H1 (cell line): ENCODE data around the gene DCP2. TPM values are rescaled to one million over a fixed set of nuclear protein-coding genes. Genes with fewer than 3 reads are reported as not detected.
A peak's percentile ranks its signal among the peaks of the same experiment; 100 is the strongest.

Experiments used
- CTCF ChIA-PET: fragments of 300-600 bp; sonication (Branson Sonifier 250); formaldehyde crosslinking; loops from one replicate; lab custom pipeline; 2021; ENCODE audit not compliant: partially characterized antibody; lab: Charles Lee
- POLR2A ChIA-PET: fragments of 300-600 bp; sonication (Branson Sonifier 250); formaldehyde crosslinking; loops from one replicate; lab custom pipeline; 2021; ENCODE audit warnings: inconsistent platforms; ENCODE audit not compliant: partially characterized antibody; lab: Charles Lee
- DNase-seq, 2 experiments: peaks; one replicate each; pipeline versions ENCODE4 v3.0.0 to v3.0.0-alpha.2; 2010 to 2022; ENCODE audit warnings: low spot score in 2 of 2, low read depth in 1 of 2, mixed read lengths in 1 of 2
- FAIRE-seq: peaks from 2 replicates; lab custom pipeline; 2011; peaks lifted over from hg19 to GRCh38; lab: Jason Lieb, UNC
- H2AFZ ChIP-seq: 2 replicates; pipeline ENCODE4 v1.8.1; 2012; ENCODE audit warnings: low read length, inconsistent platforms
- H2AK5ac ChIP-seq: 2 replicates; pipeline ENCODE4 v1.6.1; 2013; ENCODE audit warnings: low read depth, low read length
- H2BK120ac ChIP-seq: replicated peaks from 2 replicates; pipeline ENCODE3; 2013; ENCODE audit warnings: low read depth, low read length, inconsistent platforms
- H2BK12ac ChIP-seq: 2 replicates; pipeline ENCODE4 v1.6.1; 2013; ENCODE audit warnings: low read depth, low read length
- H2BK15ac ChIP-seq: 2 replicates; pipeline ENCODE4 v1.6.1; 2013; ENCODE audit warnings: low read length
- H2BK20ac ChIP-seq: 2 replicates; pipeline ENCODE4 v1.6.1; 2013; ENCODE audit warnings: low read length
- H2BK5ac ChIP-seq: 2 replicates; pipeline ENCODE4 v1.6.1; 2013; ENCODE audit warnings: low read depth, low read length
- H3K14ac ChIP-seq: 2 replicates; pipeline ENCODE4 v1.6.1; 2013; ENCODE audit warnings: inconsistent platforms; ENCODE audit not compliant: insufficient read length
- H3K18ac ChIP-seq: 2 replicates; pipeline ENCODE4 v1.6.1; 2013; ENCODE audit warnings: low read length; ENCODE audit errors: extremely low read depth
- H3K23ac ChIP-seq: 2 replicates; pipeline ENCODE4 v1.6.1; 2013; ENCODE audit warnings: inconsistent platforms; ENCODE audit not compliant: insufficient read length
- H3K23me2 ChIP-seq: 2 replicates; pipeline ENCODE4 v1.6.1; 2013; ENCODE audit warnings: low read depth, low read length
- H3K27ac ChIP-seq: 2 replicates; pipeline ENCODE4 v1.6.1; 2011; ENCODE audit warnings: low read depth, low read length, inconsistent platforms
- H3K27me3 ChIP-seq, 4 experiments: replicated peaks in 1 of 4; 1 replicate in 1 of 4; 2 replicates in 3 of 4; pipeline versions ENCODE4 v1.6.1 to v1.8.1; 2011 to 2013; ENCODE audit warnings: low read length in 3 of 4, mild to moderate bottlenecking in 3 of 4, inconsistent platforms in 2 of 4, mixed read lengths in 2 of 4, moderate library complexity in 1 of 4; ENCODE audit not compliant: control insufficient read depth in 3 of 4, insufficient read depth in 3 of 4; ENCODE audit errors: extremely low read depth in 1 of 4
- H3K36me3 ChIP-seq, 4 experiments: 2 replicates each; pipeline versions ENCODE4 v1.6.1 to v1.8.1; 2011 to 2013; ENCODE audit warnings: mild to moderate bottlenecking in 4 of 4, low read length in 3 of 4, moderate library complexity in 2 of 4, control low read depth in 1 of 4, inconsistent platforms in 1 of 4; ENCODE audit not compliant: insufficient read depth in 4 of 4, control insufficient read depth in 2 of 4
- H3K4ac ChIP-seq: replicated peaks from 2 replicates; pipeline ENCODE3; 2013; ENCODE audit warnings: low read length, low read depth, mixed read lengths, inconsistent platforms; ENCODE audit not compliant: insufficient read length
- H3K4me1 ChIP-seq, 4 experiments: replicated peaks in 1 of 4; 1 replicate in 1 of 4; 2 replicates in 3 of 4; pipeline versions ENCODE4 v1.6.1 to v1.8.1; 2011 to 2013; ENCODE audit warnings: low read length in 3 of 4, inconsistent platforms in 2 of 4, mixed read lengths in 1 of 4; ENCODE audit not compliant: insufficient read depth in 4 of 4, control insufficient read depth in 3 of 4
- H3K4me2 ChIP-seq, 2 experiments: 2 replicates each; pipeline versions ENCODE4 v1.6.1 to v1.8.1; 2011 to 2013; ENCODE audit warnings: low read depth in 2 of 2, low read length in 2 of 2, control low read depth in 1 of 2, inconsistent platforms in 1 of 2, mild to moderate bottlenecking in 1 of 2; ENCODE audit not compliant: insufficient read depth in 1 of 2
- H3K4me3 ChIP-seq, 4 experiments: fragments of 200-600, 300-600 bp in 1 of 4; sonication (generic), shearing (Covaris generic), sonication (Bioruptor Twin) in 1 of 4; 2 replicates each; pipeline versions ENCODE4 v1.5.1 to v1.8.1; 2011 to 2016; ENCODE audit warnings: low read length in 4 of 4, low read depth in 3 of 4, control low read depth in 2 of 4, inconsistent platforms in 2 of 4, mild to moderate bottlenecking in 2 of 4, mixed read lengths in 1 of 4, moderate library complexity in 1 of 4; ENCODE audit not compliant: insufficient read depth in 2 of 4; ENCODE audit errors: extremely low read depth in 1 of 4
- H3K56ac ChIP-seq: replicated peaks from 2 replicates; pipeline ENCODE3; 2013; ENCODE audit warnings: low read depth, mild to moderate bottlenecking, mixed read lengths, low read length, inconsistent platforms; ENCODE audit not compliant: insufficient read length
- H3K79me1 ChIP-seq: 2 replicates; pipeline ENCODE4 v1.6.1; 2013; ENCODE audit warnings: low read depth, low read length, control low read depth
- H3K79me2 ChIP-seq, 2 experiments: 2 replicates each; pipeline versions ENCODE4 v1.6.1 to v1.8.1; 2012 to 2013; ENCODE audit warnings: low read length in 2 of 2, mild to moderate bottlenecking in 2 of 2, inconsistent platforms in 1 of 2; ENCODE audit not compliant: insufficient read depth in 2 of 2, control insufficient read depth in 1 of 2
- H3K9ac ChIP-seq, 4 experiments: replicated peaks in 1 of 4; 1 replicate in 1 of 4; 2 replicates in 3 of 4; pipeline versions ENCODE4 v1.6.1 to v1.8.1; 2011 to 2013; ENCODE audit warnings: low read depth in 3 of 4, low read length in 3 of 4, control low read depth in 2 of 4, mild to moderate bottlenecking in 2 of 4, moderate library complexity in 2 of 4, inconsistent platforms in 1 of 4; ENCODE audit errors: extremely low read depth in 1 of 4
- H3K9me3 ChIP-seq, 2 experiments: 2 replicates each; pipeline versions ENCODE4 v1.6.1 to v1.8.1; 2012 to 2013; ENCODE audit warnings: mild to moderate bottlenecking in 2 of 2, moderate library complexity in 2 of 2, control low read depth in 1 of 2, inconsistent platforms in 1 of 2, low read depth in 1 of 2, low read length in 1 of 2, mixed read lengths in 1 of 2; ENCODE audit not compliant: insufficient read depth in 2 of 2
- H4K20me1 ChIP-seq, 2 experiments: replicated peaks in 1 of 2; 2 replicates each; pipeline versions ENCODE3 to v1.8.1; 2011 to 2013; ENCODE audit warnings: inconsistent platforms in 2 of 2, low read length in 2 of 2, mild to moderate bottlenecking in 1 of 2; ENCODE audit not compliant: insufficient read depth in 2 of 2, control insufficient read depth in 1 of 2
- H4K5ac ChIP-seq: 2 replicates; pipeline ENCODE4 v1.6.1; 2013; ENCODE audit warnings: low read length, low read depth, mixed read lengths, inconsistent platforms; ENCODE audit not compliant: insufficient read length
- H4K8ac ChIP-seq: 2 replicates; pipeline ENCODE4 v1.8.0; 2013; ENCODE audit warnings: mild to moderate bottlenecking, moderate library complexity, low read length, inconsistent platforms; ENCODE audit not compliant: insufficient read depth; ENCODE audit errors: extremely low read depth
- H4K91ac ChIP-seq: replicated peaks from 2 replicates; pipeline ENCODE3; 2013; ENCODE audit warnings: low read length, mixed read lengths, inconsistent platforms; ENCODE audit not compliant: insufficient read length
- BCL11A ChIP-seq, 2 experiments: IDR thresholded peaks; one replicate each; pipeline ENCODE4 v1.6.1; 2011; ENCODE audit warnings: low read depth in 2 of 2, low read length in 2 of 2, mild to moderate bottlenecking in 2 of 2
- CTBP2 ChIP-seq: IDR thresholded peaks from 2 replicates; pipeline ENCODE4 v1.7.0; 2011; ENCODE audit warnings: borderline replicate concordance, mild to moderate bottlenecking, moderate library complexity, mixed read lengths, low read length; ENCODE audit not compliant: insufficient read depth, insufficient read length
- EP300 ChIP-seq, 2 experiments: IDR thresholded peaks; 1 replicate in 1 of 2; 2 replicates in 1 of 2; pipeline ENCODE4 v1.6.1; 2011 to 2012; ENCODE audit warnings: low read depth in 2 of 2, low read length in 2 of 2, mild to moderate bottlenecking in 2 of 2, borderline replicate concordance in 1 of 2, inconsistent platforms in 1 of 2, moderate library complexity in 1 of 2
- EZH2 ChIP-seq: fragments of 200-600 bp; sonication (generic); IDR thresholded peaks from 2 replicates; pipeline ENCODE4 v1.7.1; 2012; ENCODE audit warnings: low read depth, mild to moderate bottlenecking, moderate library complexity, low read length, inconsistent platforms; ENCODE audit not compliant: severe bottlenecking
- GABPA ChIP-seq: IDR thresholded peaks from 2 replicates; pipeline ENCODE4 v1.6.1; 2011; ENCODE audit warnings: mild to moderate bottlenecking, low read length, moderate library complexity, borderline replicate concordance; ENCODE audit not compliant: insufficient read depth
- KDM5A ChIP-seq: fragments of 200-600 bp; IDR thresholded peaks from 2 replicates; pipeline ENCODE4 v1.7.1; 2012; ENCODE audit warnings: mild to moderate bottlenecking, low read length, inconsistent platforms, mixed read lengths
- POLR2AphosphoS5 ChIP-seq: IDR thresholded peaks from 2 replicates; pipeline ENCODE4 v1.6.1; 2011; ENCODE audit warnings: low read depth, low read length
- RFX5 ChIP-seq: IDR thresholded peaks from 2 replicates; pipeline ENCODE4 v1.6.1; 2011; ENCODE audit warnings: low read depth, low read length, improper control_type of control experiment, borderline replicate concordance
- RNF2 ChIP-seq: fragments of 200-900, 300-1000 bp; sonication (generic); IDR thresholded peaks from 2 replicates; pipeline ENCODE4 v1.7.1; 2016; ENCODE audit warnings: borderline replicate concordance, low read depth, mild to moderate bottlenecking, antibody characterized with exemption, low read length; ENCODE audit not compliant: poor library complexity, severe bottlenecking; ENCODE audit errors: missing control alignments
- SIN3A ChIP-seq, 2 experiments: IDR thresholded peaks in 1 of 2; conservative IDR thresholded peaks in 1 of 2; 2 replicates each; pipeline ENCODE4 v1.6.1; 2011 to 2012; ENCODE audit warnings: low read length in 2 of 2, improper control_type of control experiment in 1 of 2, low read depth in 1 of 2, mild to moderate bottlenecking in 1 of 2
- WGBS, 2 experiments: shearing (Covaris generic) in 1 of 2; methylation state at CpG; one replicate each; pipeline versions ENCODE4 v1.1.6 to v1.1.7; 2013 to 2015; ENCODE audit warnings: low lambda C conversion rate in 2 of 2, mixed read lengths in 2 of 2, inconsistent platforms in 1 of 2, low coverage in 1 of 2, missing lambda C conversion rate in 1 of 2; ENCODE audit not compliant: insufficient replicate concordance in 2 of 2, insufficient coverage in 1 of 2, insufficient read length in 1 of 2; ENCODE audit errors: extremely low coverage in 1 of 2, missing lambda C conversion rate in 1 of 2; 5-methylcytosine and 5-hydroxymethylcytosine counted together
- polyA plus RNA-seq, 7 experiments: library from polyadenylated mRNA; depleted of rRNA in 3 of 7; stranded (reverse) in 5 of 7; unstranded in 2 of 7; fragments of >200 nt in 5 of 7; fragments of 200-250 nt in 2 of 7; gene quantifications; 1 replicate in 5 of 7; 2 replicates in 1 of 7; 4 replicates in 1 of 7; pipeline versions ENCODE4 v1.2.1 to v1.2.3, GENCODE V29; 2011 to 2013; ENCODE audit warnings: missing spikeins in 2 of 7, mixed read lengths in 2 of 7
- total RNA-seq: library from RNA; stranded (reverse); fragmentation: NEBNext Ultra II Directional; extraction: Animal tissue kit (Norgen Biotek cat#: 25700); gene quantifications from 2 replicates; pipeline ENCODE4 v1.2.1, GENCODE V29; 2021
- TF ChIP-seq, protein P1 (sequence below): IDR thresholded peaks from 2 replicates; pipeline ENCODE4 v1.6.1; 2011; ENCODE audit warnings: low read length, improper control_type of control experiment

The DCP2 gene
- total and polyA plus RNA-seq, 2 of the 8 experiments (the other 6 are each of a cell fraction or from before 2014, with no cell fraction given), result 14.4 to 162 TPM

DNA sequence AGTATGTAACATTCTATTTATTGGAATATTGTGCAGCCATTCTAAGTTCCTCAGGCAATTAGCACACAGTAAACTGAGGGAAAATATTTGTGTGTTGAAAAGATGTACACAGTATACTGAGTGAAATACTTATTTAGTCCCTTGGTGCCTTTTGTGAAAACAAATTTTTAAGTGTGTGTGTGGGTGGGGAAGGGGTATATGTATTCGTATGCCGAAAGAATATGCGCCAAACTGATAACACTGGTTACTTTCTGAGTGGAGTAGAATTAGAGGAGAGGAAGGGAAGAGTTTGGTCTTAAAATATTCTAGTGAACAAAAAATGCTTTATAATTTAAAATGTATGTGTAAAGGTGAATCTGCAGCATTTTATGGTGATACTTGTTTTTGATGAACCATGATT lies 3.1 kb downstream of the DCP2 start:
- Histone ChIP-seq H3K36me3 (peaks cover 0 to 8% (median 0%) of the 10 kb centered on the region in 4 experiments; a peak in 2 of 8 replicates), H2AFZ (no peak overlapping the region), H3K4ac (no peak overlapping the region), H3K23ac (no peak overlapping the region), H2BK20ac (no peak overlapping the region), H4K8ac (no peak overlapping the region), H3K79me1 (peaks cover 5% of the 10 kb centered on the region; the same call in 1 of the 2 replicates), H3K4me2 (peak overlapping the region; percentile 5 to 63; a peak in 1 of 4 replicates), H3K4me3 (peak overlapping the region in 1 of 4 experiments; percentile 97; a peak in 1 of 8 replicates), H2BK5ac (no peak overlapping the region), H3K18ac (no peak overlapping the region), H2BK120ac (no peak overlapping the region), H2AK5ac (no peak overlapping the region), H3K27me3 (no peaks in the 10 kb centered on the region), H4K5ac (no peak overlapping the region), H3K27ac (no peak overlapping the region), H2BK12ac (no peak overlapping the region), H3K14ac (no peak overlapping the region), H3K56ac (no peak overlapping the region), H4K20me1 (peaks cover 3 to 11% of the 10 kb centered on the region in 2 experiments), H3K9me3 (no peaks in the 10 kb centered on the region), H3K4me1 (peaks cover 4 to 15% (median 11%) of the 10 kb centered on the region in 4 experiments; a peak in 6 of 7 replicates), H3K9ac (no peak overlapping the region), H3K23me2 (no peaks in the 10 kb centered on the region; the same call in 1 of the 2 replicates), H2BK15ac (no peak overlapping the region), H3K79me2 (peaks cover 21 to 78% of the 10 kb centered on the region in 2 experiments; a peak in 3 of 4 replicates), H4K91ac (no peak overlapping the region)
- FAIRE-seq (no peak), DNase-seq (no peak)
- WGBS, 2 experiments, result 94% methylated on average over 3 of the region's 3 CpGs; no CpG with 5 or more reads in 1 of the 2 experiments
- ChIA-PET CTCF (interaction anchor here (0.8 to 0.9 kb wide), 2 partner anchors 16 to 17 kb away, joined by 4 to 5 read pairs; no protein-coding TSS in a partner anchor), POLR2A (no interaction called here)
- TF ChIP-seq RNF2, result no peak
- no peak for TF ChIP-seq BCL11A (IDR thresholded peaks at IDR 0.05; ENCODE audit: low read depth in 2 of 2, low read length in 2 of 2)
- TF ChIP-seq CTBP2, result no peak
- no peak for TF ChIP-seq RFX5
- TF ChIP-seq EZH2, result no peak
- TF ChIP-seq POLR2AphosphoS5, result no peak
- TF ChIP-seq GABPA, result no peak
- TF ChIP-seq, protein P1, sequence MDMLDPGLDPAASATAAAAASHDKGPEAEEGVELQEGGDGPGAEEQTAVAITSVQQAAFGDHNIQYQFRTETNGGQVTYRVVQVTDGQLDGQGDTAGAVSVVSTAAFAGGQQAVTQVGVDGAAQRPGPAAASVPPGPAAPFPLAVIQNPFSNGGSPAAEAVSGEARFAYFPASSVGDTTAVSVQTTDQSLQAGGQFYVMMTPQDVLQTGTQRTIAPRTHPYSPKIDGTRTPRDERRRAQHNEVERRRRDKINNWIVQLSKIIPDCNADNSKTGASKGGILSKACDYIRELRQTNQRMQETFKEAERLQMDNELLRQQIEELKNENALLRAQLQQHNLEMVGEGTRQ, result no peak
- no peak for TF ChIP-seq EP300 (IDR thresholded peaks at IDR 0.05; ENCODE audit: borderline replicate concordance in 1 of 2, low read depth in 2 of 2, low read length in 2 of 2)
- no peak for TF ChIP-seq KDM5A
- TF ChIP-seq SIN3A (conservative IDR thresholded peaks at IDR 0.05 in 1 of 2, IDR thresholded peaks at IDR 0.05 in 1 of 2; ENCODE audit: low read depth in 1 of 2, low read length in 2 of 2), result no peak
